HG03457 (cell line): ENCODE data around the gene HOXA3.

Source experiments
- ATAC-seq: cut with Tn5 transposase; IDR thresholded peaks from one replicate; pipeline ENCODE4 v1.9.1; 2021; ENCODE audit warnings: moderate number of reproducible peaks; ENCODE audit not compliant: unreplicated experiment

Gene HOXA3

GRCh38 chr7:27116962-27117886 is 35.2 kb downstream of the HOXA3 start:
- ATAC-seq, result no peak

- ATAC-seq, result no peak
Measured at GRCh38 chr7:27116031-27116961, 36.1 kb downstream of the HOXA3 start.

GRCh38 chr7:27115221-27116026 is 37.0 kb downstream of the HOXA3 start:
- no peak for ATAC-seq

GRCh38 chr7:27114881-27115220 is 37.5 kb downstream of the HOXA3 start:
- ATAC-seq, result no peak

- ATAC-seq, result no peak
Measured at GRCh38 chr7:27113991-27114769, 38.2 kb downstream of the HOXA3 start.

- ATAC-seq, result no peak
Measured at GRCh38 chr7:27112955-27113949, 39.1 kb downstream of the HOXA3 start.

GRCh38 chr7:27112361-27112760 is 40.0 kb downstream of the HOXA3 start:
- no peak for ATAC-seq

GRCh38 chr7:27111751-27112277 is 40.6 kb downstream of the HOXA3 start:
- no peak for ATAC-seq

- no peak for ATAC-seq
Measured at GRCh38 chr7:27111042-27111750, 41.2 kb downstream of the HOXA3 start.

- no peak for ATAC-seq
Measured at GRCh38 chr7:27110186-27111031, 42.0 kb downstream of the HOXA3 start.

GRCh38 chr7:27109466-27110185 is 42.8 kb downstream of the HOXA3 start:
- ATAC-seq, result no peak

GRCh38 chr7:27108390-27109127 is 43.8 kb downstream of the HOXA3 start:
- ATAC-seq, result no peak

GRCh38 chr7:27107391-27108381 is 44.7 kb downstream of the HOXA3 start:
- ATAC-seq, result no peak

GRCh38 chr7:27106901-27107240 is 45.5 kb downstream of the HOXA3 start:
- no peak for ATAC-seq
